ENCODE data around the gene FBXO21.
"Not testable (repeated sequence)": the region's sequence is repeated elsewhere in the genome, so short reads cannot be mapped to it uniquely, and the experiment has no call there.

Gene FBXO21

DNA sequence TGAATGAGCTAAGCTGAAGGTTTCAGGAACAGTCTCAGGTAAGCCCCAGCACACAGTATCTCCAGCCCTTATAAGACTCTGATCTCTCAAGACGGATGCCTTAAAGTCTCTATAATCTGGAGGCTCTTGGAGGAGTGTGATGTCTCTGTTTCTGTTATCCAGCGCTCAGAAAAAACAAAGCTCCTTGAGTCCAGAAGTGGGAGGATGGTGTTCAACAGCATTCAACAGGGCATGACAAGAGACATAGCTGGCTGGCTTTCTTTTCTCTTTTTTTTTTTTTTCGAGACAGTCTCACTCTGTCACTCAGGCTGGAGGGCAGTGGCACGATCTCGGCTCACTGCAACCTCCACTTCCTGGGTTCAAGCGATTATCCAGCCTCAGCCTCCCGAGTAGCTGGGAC is 59.5 kb downstream of the FBXO21 start:
- no peak for DNase-seq

DNA sequence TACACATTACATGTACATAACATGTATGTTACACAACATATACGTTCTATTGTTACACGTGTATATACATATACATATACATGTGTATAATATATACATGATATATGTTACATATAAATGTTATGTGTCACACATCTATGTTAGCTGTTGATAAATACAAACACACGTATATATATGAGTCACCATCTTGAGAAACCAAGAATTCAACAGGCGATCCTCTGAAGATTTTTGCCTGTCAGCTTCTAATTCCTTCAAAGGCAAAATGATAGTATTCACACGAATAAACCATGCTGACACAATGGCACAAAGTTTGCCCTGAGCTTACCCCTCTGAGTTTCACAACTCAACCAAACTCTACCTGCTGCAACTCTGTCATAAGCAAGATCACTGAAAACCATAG is 60.9 kb downstream of the FBXO21 start:
- DNase-seq: no peak

DNA sequence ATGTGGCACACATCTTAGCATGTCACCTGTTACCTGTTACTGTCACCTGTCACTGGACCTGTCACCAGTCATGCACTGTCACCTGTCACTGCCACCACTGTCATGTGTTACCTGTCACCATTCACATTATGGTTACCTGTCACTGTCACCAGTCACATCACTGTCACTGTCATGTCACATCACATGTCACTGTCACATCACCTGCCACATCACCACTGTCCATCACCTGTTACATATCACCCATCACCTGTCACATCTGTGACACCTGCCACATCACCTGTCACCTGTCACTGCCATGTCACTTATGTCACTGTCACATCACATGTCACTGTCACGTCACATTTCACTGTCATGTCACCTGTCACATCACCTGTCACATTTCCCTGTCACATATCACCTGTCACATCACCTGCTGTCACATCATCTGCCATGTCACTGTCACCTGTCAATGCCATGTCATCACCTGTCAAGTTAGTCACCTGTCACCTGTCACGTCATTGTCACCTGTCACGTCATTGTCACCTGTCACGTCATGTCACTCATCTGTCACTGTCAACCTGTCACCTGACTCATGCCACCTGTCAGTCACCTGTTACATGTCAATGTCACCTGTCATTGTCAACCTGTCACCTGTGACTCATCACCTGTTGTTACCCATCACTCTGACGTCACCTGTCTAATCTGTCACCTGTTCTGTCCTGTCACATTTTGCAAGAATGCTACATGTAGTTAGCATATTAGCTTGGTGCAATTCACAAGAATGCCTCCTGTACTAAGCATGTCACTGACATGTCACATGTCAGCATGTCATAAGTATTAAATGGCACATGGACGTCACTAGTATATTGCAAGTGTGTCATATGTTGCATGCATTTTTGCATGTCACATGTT is 62.1 kb downstream of the FBXO21 start:
- DNase-seq: no peak

DNA sequence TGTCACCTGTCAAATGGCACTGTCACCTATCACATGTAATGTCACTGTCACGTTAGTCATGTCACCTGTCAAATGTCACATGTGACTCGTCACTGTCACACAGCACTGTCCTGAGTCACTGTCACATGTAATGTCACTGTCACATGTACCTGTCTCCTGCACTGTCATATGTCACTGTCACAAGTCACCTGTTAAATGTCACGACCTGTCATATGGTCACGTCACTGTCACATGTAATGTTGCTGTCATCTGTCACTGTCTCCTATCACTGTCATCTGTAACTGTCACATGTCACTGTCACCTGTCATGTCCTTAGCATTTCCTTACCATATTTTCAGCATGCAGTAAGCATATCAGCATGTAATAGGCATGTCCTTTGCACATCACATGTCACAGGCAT is 63.9 kb downstream of the FBXO21 start:
- no peak for DNase-seq

DNA sequence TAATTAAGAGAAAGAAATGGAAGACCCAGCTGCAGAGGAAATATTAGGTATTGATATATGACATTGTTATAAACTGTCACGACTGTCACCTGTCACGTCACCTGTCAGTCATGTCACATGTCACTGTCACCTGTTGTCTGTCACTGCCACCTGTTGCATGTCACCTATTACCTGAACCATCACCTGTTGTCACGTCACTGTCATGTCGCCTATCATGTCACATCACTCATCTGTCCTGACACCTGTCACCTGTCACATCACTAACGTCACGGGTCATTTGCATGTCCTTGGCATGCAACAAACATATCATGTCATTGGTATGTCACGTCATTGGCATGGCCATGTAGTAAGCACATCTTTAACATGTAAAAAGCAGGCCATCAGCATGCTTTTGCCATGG is 64.5 kb downstream of the FBXO21 start:
- DNase-seq: no peak

DNA sequence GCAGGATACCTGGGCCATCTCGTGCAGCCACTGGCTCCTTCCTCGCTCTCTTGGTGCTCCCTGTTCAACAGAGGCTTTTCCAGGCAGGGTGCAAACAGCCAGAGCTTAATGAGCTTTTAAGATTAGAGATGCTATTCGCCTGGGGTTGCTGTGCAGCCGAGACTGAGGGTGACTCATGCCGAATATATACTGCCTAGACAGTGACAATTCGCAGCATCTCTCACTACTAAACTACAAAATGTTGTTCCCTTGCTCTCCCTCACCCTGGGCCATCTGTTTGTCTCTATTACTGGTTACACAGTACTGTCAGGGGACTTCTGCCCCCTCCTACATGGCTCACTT is 65.0 kb downstream of the FBXO21 start:
- no peak for DNase-seq

DNA sequence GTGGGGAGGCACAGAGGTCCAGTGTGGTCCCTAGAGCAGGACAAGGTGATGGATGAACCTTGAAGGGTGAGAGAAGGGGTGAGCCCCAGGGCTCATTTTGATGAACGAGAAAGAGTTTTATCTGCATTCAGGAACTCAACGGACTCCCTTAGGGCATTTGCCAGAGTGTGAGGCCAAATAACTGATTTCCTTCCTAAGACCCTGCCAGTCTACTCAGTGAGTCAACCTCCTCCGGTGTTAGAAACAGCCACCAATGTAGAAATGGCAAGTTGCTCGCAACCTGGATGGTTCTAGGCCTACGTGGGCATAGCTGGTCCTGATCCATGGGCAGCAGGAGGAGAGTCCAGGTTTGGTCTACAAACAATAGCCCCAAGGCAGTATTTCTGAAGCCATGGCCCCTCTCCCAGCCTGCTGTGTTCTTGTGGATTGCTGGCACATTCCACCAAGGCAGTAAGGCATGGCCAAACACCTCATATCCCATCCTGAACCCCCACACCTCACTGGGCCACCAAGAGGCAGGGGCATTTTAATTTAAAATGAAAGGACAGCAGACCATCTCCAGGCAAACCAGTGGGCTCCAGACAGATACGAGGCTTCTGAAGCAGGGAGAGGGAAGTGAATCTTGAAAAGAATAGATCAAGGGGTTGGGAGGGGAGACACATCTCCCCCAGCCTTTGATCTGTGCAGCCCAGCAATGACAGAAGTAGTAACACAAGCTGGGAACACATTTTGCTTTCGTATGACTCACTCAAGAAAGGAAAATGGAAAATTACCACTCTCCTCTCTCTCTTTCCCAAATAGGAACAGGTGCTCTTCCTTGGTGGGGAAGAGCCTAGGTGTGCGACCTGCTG is 65.6 kb downstream of the FBXO21 start:
- DNase-seq: no peak

DNA sequence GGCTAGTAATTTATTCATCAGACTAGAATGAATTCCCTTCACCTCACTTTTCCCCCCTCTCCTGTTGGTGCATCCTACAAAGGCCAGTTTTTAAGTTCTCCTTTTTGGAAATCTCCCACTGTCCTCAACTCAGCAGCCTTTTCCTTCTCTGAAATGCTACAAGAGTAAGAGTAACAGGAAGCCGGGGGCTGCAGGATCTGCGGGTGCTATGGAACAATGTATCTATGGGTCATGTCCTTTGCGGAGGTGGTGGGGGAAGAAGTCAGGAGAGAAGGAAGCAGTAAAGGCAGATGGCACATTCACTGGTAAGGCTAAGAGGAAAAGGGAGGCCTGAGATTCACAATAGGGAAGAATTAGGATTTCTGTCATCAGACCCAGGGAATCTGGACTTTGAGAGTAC is 68.8 kb downstream of the FBXO21 start:
- no peak for DNase-seq

DNA sequence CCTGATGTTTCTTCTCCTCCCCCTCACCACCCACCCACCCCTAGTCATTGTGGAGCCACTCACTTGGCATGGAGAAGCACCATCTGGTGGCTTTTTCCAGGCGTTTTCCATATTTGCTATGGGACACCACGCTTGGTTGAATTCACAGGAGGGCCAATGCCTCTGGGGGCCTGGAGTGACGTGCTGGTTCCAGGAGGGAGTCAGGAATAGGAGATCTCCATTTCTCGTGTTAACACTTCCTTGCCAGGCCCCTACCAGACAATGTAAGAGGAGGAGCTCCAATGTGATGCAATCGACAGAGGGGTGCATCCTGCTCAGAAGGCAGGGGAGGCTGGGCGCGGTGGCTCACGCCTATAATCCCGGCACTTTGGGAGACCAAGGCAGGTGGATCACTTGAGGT is 69.5 kb downstream of the FBXO21 start:
- DNase-seq: no peak

DNA sequence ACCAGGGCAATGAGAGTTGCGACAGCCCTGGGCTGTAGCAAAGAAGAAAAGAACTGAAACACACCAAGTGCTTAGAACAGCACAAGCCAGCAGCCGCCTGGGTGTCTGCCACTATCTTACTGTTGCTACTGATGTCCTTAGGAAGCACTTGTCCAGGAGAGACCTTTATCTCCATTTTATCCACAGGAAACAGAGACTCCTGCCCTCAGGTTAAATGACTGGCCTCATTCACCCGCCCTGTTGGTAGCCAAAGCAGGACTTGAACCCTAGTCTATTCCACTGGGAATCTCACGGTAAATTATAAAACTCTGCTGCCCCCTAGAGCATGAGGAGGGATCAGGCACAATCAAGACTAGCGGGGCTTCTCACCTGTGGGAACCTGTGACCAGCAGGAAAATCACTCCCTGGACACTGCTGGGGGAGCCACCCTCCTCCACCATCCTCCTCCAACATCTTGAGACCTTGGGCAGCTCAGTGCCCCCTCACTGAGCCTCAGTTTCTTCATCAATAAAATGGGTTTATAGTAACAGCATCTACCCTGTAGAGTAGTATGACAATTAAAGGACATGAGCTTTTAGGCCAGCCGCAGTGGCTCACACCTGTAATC is 70.6 kb downstream of the FBXO21 start:
- peak; percentile 56 for DNase-seq

DNA sequence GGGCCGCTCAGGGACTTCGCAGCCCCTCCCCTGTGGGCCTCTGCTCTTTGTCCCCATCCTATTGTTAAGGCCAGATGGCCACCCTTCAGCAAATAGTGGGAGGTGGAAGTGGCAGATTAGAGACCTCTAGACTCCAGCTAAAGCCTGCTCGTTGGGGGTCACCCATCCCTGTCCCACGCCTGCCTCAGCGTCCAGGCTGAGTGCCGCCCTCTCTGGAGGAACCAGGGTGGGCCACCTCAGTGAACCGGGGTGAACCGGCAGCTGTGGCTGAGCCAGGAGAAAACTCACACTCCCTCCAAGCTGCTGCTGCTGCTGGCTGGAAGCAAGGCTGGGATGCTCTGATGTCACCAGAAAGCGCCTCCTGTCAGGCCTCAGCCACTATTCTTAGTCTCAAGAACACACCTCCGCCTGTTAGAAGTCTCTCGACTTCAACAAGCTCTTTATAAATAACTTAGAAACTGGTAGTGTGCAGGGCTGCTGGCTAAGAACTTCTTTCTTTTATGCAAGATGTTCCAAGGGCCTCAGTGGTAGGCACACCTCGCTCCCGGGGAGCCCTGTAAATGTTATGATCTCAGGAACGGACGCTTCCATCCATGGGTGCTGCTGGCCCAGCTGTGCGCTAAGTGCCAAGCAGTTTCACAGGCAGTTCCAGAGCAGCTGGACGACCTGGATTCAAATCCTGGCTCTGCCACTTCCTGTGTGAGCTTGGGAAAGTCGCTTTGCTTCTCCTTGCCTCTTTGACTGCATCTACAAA is 71.3 kb downstream of the FBXO21 start:
- DNase-seq: no peak

DNA sequence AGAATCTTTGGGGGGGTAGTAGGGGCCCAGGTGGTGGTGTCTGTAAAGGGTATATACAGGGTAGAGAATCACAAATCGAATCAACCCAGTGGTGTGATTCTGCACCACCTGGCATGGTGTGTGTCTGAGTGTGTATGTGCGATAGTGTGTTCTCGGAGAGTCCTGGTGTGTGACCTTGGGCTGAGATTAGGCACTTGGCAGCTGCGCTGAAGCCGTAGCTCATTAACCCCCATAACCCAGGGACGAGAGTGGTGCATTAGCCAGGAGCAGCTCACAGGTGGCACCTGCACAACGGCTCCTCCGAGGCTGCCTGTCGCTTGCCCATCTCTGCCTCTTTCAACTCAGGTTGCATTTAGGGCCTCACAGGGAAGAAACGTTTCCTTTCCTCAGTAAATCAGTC is 75.5 kb downstream of the FBXO21 start:
- DNase-seq: no peak

DNA sequence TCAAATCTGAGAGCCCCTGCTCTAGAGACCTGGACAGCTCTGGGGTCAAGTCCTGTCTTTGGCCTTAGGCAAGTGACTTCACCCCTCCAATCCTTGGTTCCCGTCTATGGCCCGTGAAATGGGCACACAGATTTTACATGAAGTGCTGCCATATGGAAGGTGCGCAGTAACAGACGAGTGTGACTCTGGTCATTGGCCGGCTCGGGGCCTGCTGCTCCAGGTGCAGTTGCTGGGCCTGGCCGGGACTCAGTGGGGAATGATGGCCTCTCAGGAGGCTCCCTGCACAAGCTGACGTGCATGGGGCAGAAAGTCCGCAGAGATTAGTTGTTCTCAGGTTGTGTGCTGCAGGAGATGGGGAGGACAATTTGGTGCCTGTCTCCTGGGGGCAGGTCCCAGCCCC is 77.0 kb downstream of the FBXO21 start:
- DNase-seq: no peak

DNA sequence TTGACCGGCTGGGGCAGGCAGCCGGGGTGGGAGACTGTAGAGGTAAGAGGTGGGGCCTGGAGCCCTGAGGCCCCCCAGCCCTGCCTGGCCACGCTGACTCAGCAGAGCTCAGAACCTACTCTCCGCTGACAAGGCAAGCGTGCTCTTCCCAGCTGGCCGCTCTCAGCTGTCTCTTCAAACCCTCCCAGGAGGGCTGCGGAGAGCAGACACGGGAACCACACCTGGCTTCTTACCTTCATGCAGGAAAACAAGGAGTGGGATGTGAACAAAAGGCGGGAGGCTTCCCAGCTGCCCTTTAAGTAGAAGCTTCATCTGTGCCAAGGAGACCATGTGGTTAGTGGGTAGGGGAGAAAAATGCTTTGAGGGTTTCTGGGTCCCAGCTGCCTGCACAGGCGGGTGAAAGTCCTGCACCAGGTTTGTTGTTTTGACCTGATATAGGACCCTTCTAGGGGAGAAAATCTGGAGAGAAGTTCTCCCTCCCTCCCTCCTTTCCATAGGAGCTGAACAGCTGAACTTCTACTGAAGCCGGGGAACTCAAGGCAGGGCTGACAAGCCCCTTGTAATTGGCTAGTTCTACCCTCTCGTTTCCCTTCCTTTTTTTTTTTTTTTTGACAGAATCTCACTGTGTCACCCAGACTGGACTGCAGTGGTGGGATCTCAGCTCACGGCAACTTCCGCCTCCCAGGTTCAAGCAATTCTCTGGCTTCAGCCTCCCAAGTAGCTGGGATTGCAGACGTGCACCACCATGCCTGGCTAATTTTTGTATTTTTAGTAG is 78.3 kb downstream of the FBXO21 start:
- no peak for DNase-seq

DNA sequence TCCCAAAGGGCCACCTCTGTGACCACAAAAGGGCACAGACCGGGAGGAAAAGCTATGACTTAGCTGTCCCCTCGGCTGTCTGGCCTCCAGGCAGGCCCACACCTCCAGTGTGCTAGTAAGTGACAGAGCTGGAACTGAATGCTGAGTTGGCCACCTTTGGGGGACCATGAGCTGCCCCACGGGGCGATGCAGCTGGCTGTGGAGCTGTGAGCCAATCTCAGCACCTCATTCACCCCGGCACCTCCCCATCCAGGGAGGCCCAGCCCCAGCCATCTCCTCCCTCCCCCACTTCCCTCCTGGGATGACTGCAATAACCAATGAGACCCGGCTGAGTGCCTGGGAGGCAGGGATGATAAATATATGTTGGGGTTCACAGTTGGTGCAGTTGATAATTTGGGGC is 78.9 kb downstream of the FBXO21 start:
- DNase-seq: no peak

DNA sequence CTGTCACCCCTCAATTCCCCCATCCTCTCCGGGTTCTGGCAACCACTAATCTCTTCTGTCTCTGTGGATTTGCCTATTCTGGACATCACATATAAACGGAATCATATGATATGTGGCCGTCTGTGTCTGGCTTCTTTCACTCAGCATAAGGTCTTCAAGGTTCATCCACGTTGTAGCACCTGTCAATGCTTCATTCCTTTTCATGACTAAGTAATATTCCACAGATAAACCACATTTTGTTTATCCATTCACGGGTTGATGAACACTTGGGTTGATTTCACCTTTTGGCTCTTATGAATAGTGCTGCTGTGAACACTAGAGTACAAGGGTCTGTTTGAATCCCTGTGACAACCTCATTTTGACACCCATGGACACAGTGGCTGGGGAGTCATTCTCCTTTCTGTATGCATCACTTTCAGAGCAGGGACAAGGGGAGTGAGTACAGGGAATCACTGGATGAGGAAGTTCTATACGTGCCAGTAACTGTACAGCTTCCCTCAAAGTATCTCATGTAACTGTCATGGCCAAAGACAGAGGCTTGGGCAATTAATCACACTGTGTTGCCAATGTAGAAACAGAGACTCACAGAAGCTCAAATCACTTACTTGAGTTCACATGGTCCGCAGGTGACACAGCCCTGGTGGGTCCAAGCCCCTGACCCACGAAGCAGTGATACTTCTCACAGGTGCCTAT is 80.2 kb downstream of the FBXO21 start:
- no peak for DNase-seq

DNA sequence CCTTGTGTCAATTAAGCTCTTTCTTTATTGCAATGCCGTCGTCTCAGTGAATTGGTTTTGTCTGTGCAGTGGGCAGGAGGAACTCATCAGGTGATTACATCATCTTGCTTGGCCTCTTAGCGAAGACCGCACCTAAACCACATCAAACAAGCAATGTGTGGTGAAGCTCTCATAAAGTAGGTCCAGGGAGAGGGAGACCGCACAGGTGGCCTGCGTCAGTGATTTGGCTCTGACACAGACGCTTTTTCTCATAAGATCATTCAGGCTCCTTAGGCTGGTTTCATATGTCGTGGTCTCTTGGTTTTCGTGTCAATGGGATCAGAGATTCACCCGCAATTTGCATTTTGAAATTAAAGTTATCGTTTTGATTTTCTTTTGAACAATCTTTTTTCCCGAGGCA is 84.4 kb downstream of the FBXO21 start:
- peak; percentile 56 for DNase-seq

DNA sequence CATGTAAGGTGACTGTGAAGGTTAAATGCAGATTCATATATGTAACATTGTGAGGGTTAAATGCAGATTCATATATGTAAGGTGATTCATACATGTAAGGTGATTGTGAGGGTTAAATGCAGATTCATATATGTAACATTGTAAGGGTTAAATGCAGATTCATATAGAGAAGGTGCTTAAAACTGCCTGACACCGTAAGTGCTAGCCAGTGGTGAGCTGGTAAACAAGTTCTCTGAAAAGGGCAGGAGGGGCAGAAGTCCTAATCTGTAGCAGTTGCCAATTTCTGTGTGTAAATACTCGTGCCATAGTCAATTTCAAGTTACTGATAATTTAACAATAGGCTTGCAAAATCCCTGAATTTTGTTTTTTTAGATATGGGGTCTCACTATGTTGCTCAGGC is 86.3 kb downstream of the FBXO21 start:
- DNase-seq: not testable (repeated sequence)

DNA sequence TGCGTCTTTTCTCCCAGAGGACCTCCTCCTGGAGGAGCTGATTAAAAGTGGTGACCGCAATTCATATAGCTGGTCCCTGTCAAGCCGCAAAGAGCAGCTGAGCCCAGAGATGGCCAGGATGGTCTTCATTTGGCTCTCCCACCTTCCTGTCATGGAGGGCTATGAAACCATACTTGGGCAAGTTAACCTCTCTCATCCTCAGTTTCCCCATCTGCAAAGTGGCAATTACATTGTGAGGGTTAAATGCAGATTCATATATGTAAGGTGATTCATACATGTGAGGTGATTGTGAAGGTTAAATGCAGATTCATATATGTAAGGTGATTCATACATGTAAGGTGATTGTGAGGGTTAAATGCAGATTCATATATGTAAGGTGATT is 87.5 kb downstream of the FBXO21 start:
- no peak for DNase-seq

DNA sequence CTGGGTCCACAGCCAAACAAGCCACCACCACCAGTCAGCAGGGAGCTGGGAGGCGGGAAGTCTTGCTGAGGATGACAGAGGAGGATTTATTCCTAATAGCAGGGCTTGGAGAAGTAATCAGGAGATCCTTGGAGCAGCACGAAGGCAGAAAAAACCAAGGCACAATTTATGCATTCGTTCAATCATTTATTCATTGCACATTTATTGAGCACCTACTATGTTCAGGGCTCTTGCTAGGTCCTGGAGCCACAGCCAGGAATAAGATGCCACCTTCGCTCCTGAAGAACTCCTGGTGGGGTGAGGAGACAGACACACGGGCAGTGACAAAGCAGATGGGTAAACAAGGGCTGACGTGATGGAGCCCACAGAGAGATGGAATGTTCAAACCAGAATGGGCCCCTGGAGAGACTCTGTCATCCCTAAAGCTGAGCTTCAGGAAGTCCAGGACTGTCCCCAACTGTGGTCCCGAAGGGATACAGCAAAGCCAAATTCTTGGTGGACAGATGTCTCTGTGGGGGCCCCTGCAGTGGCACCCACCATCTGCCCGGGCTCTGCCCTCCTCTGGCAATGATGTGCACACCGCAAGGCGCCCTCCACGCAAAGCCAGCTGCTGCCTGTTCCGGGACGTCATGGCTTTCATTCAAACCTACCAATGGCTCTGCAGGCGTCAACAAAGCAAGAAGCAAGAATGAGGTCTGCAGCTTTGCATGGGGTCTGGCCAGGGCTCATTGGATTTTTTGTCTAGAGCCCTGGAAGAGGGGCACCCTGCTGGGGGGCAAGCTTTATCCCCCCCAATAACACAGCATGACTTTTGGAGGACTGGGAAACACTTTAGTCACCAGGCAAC is 88.1 kb downstream of the FBXO21 start:
- no peak for DNase-seq
